PC-3 (cell line): ENCODE results near the gene C7orf57. TPM values are rescaled to one million over a fixed set of nuclear protein-coding genes. Genes with fewer than 3 reads are reported as not detected.

Experiments
- ATAC-seq: fragments of 200-7000 bp; cut with Tn5 transposase; 2 replicates; pipeline ENCODE4 v1.9.1; 2020; ENCODE audit warnings: mild to moderate bottlenecking, moderate library complexity
- BruUV-seq: library from RNA; stranded (reverse); fragments of 400-500 nt; replicated peaks from 2 replicates; lab custom pipeline; 2021; lab: Mats Ljungman, UMichigan
- CTCF ChIA-PET: fragments of 300-600 bp; sonication (Branson Sonifier 250); formaldehyde crosslinking; loops from one replicate; lab custom pipeline; 2022; ENCODE audit warnings: antibody characterized with exemption; lab: Charles Lee
- POLR2A ChIA-PET: fragments of 300-600 bp; sonication (Branson Sonifier 250); formaldehyde crosslinking; loops from one replicate; lab custom pipeline; 2022; ENCODE audit warnings: antibody characterized with exemption; ENCODE audit not compliant: unreplicated experiment; lab: Charles Lee
- DNase-seq: peaks from one replicate; pipeline ENCODE4 v3.0.0-alpha.2; 2015
- H2AFZ ChIP-seq: fragments of 300-600 bp; sonication (generic); 2 replicates; pipeline ENCODE4 v1.6.0; 2016; ENCODE audit warnings: antibody characterized with exemption, low read length
- H3F3A ChIP-seq: fragments of 300-600 bp; sonication (generic); one replicate; pipeline ENCODE4 v1.6.0; 2017; ENCODE audit warnings: antibody characterized with exemption, low read length, control low read depth, mild to moderate bottlenecking; ENCODE audit not compliant: unreplicated experiment
- H3K27ac ChIP-seq: fragments of 300-600 bp; sonication (generic); 2 replicates; pipeline ENCODE4 v1.5.1; 2016; ENCODE audit warnings: mild to moderate bottlenecking, low read length
- H3K27me3 ChIP-seq: fragments of 300-600 bp; sonication (generic); 2 replicates; pipeline ENCODE4 v1.6.1; 2016; ENCODE audit warnings: low read length, mixed read lengths
- H3K36me3 ChIP-seq: fragments of 300-600 bp; sonication (generic); 2 replicates; pipeline ENCODE4 v1.6.1; 2016; ENCODE audit warnings: low read depth, mixed run types, low read length, mixed read lengths
- H3K4me1 ChIP-seq: fragments of 300-600 bp; sonication (generic); 2 replicates; pipeline ENCODE4 v1.5.1; 2016; ENCODE audit warnings: low read length; ENCODE audit not compliant: insufficient read depth
- H3K4me2 ChIP-seq: fragments of 300-600 bp; sonication (generic); 2 replicates; pipeline ENCODE4 v1.6.0; 2016; ENCODE audit warnings: low read length
- H3K4me3 ChIP-seq: fragments of 300-600 bp; sonication (generic); 2 replicates; pipeline ENCODE4 v1.5.1; 2016; ENCODE audit warnings: mild to moderate bottlenecking, low read length, mixed read lengths
- H3K79me2 ChIP-seq: fragments of 300-600 bp; sonication (generic); 2 replicates; pipeline ENCODE4 v1.6.1; 2017; ENCODE audit warnings: low read length, mixed read lengths
- H3K9ac ChIP-seq: fragments of 300-600 bp; sonication (generic); 2 replicates; pipeline ENCODE4 v1.6.0; 2016; ENCODE audit warnings: mild to moderate bottlenecking, low read length
- H3K9me2 ChIP-seq: fragments of 300-600 bp; sonication (generic); replicated peaks from 2 replicates; pipeline ENCODE4 v1.6.1; 2016; ENCODE audit warnings: mixed run types, low read length, mixed read lengths
- H3K9me3 ChIP-seq: fragments of 300-600 bp; sonication (generic); 2 replicates; pipeline ENCODE4 v1.6.1; 2016; ENCODE audit warnings: low read length, mixed read lengths
- H4K20me1 ChIP-seq: fragments of 300-600 bp; sonication (generic); 2 replicates; pipeline ENCODE4 v1.6.1; 2016; ENCODE audit warnings: low read length, mixed read lengths
- EZH2 ChIP-seq: fragments of 300-600 bp; sonication (generic); IDR thresholded peaks from one replicate; pipeline ENCODE4 v1.6.1; 2017; ENCODE audit warnings: antibody characterized with exemption, mild to moderate bottlenecking, low read length; ENCODE audit not compliant: unreplicated experiment
- EZH2phosphoT487 ChIP-seq: fragments of 300-600 bp; sonication (generic); IDR thresholded peaks from 2 replicates; pipeline ENCODE4 v1.6.1; 2018; ENCODE audit warnings: mild to moderate bottlenecking, antibody characterized with exemption, low read length, borderline replicate concordance
- intact Hi-C: fragments of 100-400 bp; cut with micrococcal nuclease; formaldehyde crosslinking; loops from 2 replicates; pipeline ENCODE4 v1.9.0; 2023
- total RNA-seq: library from RNA; depleted of rRNA; stranded (reverse); fragments of >200 nt; gene quantifications from 2 replicates; pipeline ENCODE4 v1.2.3, GENCODE V29; 2014
- TF ChIP-seq, protein P1 (sequence below): fragments of 300-600 bp; sonication (generic); conservative IDR thresholded peaks from 2 replicates; pipeline ENCODE4 v1.5.1; 2017; ENCODE audit warnings: antibody characterized with exemption, low read depth, mild to moderate bottlenecking, low read length

Gene C7orf57
- total RNA-seq, 1 experiment from 2014 or later: 0.15 TPM

DNA sequence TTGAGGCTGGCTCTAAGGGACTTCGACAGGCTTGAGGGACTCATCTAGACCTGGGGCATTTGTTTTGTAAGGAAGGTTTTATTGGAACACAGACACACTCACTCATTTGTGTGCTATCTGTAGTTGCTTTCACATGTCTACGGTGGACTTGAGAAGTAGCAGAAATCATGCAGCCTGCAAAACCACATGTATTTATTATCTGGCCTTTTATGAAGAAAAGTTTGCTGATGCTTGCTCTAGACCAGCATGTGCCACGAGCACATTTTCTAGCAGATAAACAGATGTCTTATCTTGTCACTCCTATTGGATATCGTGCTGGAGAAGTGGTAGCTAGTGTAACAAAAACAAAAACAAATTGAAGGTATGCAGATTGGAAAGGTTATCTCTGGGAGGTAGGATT is 63.5 kb downstream of the C7orf57 start:
- CTCF ChIA-PET: no interaction called here
- no TSS peak for BruUV-seq
- ATAC-seq (no peak), DNase-seq (no peak)
- no peak overlapping the region for H3K4me3 ChIP-seq
- peaks cover 64% of the 10 kb centered on the region for H3K36me3 ChIP-seq
- H3K9me3 ChIP-seq: no peaks in the 10 kb centered on the region
- intact Hi-C loops: no loop called here
- POLR2A ChIA-PET: no interaction called here
- peaks cover 15% of the 10 kb centered on the region for H3K4me1 ChIP-seq
- H2AFZ ChIP-seq: no peak overlapping the region
- no peaks in the 10 kb centered on the region for H3K79me2 ChIP-seq
- no peak overlapping the region for H3K9ac ChIP-seq
- H3F3A ChIP-seq: no peaks in the 10 kb centered on the region
- H3K27me3 ChIP-seq: no peaks in the 10 kb centered on the region
- H4K20me1 ChIP-seq: 0 out of 2 replicates have a peak, but pooled peaks cover 3% of the 10 kb centered on the region
- H3K27ac ChIP-seq: no peak overlapping the region
- no peaks in the 10 kb centered on the region for H3K9me2 ChIP-seq
- no peak for TF ChIP-seq EZH2
- TF ChIP-seq, protein P1, sequence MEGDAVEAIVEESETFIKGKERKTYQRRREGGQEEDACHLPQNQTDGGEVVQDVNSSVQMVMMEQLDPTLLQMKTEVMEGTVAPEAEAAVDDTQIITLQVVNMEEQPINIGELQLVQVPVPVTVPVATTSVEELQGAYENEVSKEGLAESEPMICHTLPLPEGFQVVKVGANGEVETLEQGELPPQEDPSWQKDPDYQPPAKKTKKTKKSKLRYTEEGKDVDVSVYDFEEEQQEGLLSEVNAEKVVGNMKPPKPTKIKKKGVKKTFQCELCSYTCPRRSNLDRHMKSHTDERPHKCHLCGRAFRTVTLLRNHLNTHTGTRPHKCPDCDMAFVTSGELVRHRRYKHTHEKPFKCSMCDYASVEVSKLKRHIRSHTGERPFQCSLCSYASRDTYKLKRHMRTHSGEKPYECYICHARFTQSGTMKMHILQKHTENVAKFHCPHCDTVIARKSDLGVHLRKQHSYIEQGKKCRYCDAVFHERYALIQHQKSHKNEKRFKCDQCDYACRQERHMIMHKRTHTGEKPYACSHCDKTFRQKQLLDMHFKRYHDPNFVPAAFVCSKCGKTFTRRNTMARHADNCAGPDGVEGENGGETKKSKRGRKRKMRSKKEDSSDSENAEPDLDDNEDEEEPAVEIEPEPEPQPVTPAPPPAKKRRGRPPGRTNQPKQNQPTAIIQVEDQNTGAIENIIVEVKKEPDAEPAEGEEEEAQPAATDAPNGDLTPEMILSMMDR: no peak
- no peak for TF ChIP-seq EZH2phosphoT487
- H3K4me2 ChIP-seq: no peak overlapping the region

DNA sequence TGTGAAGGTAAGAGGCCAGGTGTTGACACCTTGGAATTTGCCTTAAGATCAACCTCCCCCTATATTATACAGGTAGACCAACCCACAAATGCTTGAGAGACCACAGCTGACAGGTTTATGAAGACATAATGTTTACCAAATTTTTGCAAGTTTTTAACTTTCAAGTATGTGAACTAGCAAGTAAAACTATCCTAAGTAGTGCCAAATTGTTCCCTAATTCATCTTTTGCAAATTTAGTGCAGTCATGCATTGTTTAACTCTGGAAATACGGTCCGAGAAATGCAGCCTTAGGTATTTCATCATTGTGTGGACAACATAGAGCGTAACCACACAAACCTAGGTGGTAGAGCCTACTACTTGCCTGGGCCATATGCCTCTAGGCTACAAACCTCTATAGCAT is 64.4 kb downstream of the C7orf57 start:
- BruUV-seq: no TSS peak
- Histone ChIP-seq H2AFZ (no peak overlapping the region), H3K9me3 (no peaks in the 10 kb centered on the region), H3F3A (no peaks in the 10 kb centered on the region), H3K4me1 (peaks cover 8% of the 10 kb centered on the region), H3K36me3 (peaks cover 63% of the 10 kb centered on the region), H4K20me1 (0 out of 2 replicates have a peak, but pooled peaks cover 3% of the 10 kb centered on the region), H3K9ac (no peak overlapping the region), H3K27ac (no peak overlapping the region), H3K4me3 (no peak overlapping the region), H3K27me3 (no peaks in the 10 kb centered on the region), H3K4me2 (no peak overlapping the region), H3K9me2 (no peaks in the 10 kb centered on the region), H3K79me2 (no peaks in the 10 kb centered on the region)
- POLR2A ChIA-PET: no interaction called here
- intact Hi-C loops: no loop called here
- ATAC-seq (no peak), DNase-seq (no peak)
- CTCF ChIA-PET: no interaction called here
- TF ChIP-seq EZH2 (no peak), EZH2phosphoT487 (no peak)
- TF ChIP-seq, protein P1: no peak

DNA sequence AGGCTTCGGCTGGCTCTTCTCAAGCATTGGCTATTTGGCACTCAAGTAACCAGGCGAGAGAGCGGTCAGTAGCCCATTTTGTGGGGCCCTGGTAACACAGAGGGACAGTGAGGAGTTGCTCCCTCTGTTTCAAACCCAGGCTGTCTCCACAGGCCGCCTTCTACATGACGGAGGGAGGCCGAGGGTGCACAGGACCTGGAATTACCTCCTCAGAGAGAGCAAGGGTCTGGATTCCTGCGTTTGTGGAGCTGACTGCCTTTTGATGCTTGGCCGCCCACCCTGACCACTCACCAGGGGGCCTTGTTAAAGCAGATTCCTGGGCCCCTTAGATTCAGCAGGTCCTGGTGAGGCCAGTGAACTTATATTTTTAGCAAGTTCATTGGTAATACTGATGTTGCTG is 66.0 kb downstream of the C7orf57 start:
- H3K9me2 ChIP-seq: no peaks in the 10 kb centered on the region
- no peak for TF ChIP-seq EZH2
- TF ChIP-seq EZH2phosphoT487: no peak
- TF ChIP-seq, protein P1: no peak
- no peaks in the 10 kb centered on the region for H3K9me3 ChIP-seq
- no peak overlapping the region for H3K4me2 ChIP-seq
- no peaks in the 10 kb centered on the region for H3F3A ChIP-seq
- ChIA-PET CTCF (no interaction called here), POLR2A (no interaction called here)
- H3K27ac ChIP-seq: no peak overlapping the region
- BruUV-seq: no TSS peak
- intact Hi-C loops: no loop called here
- H2AFZ ChIP-seq: no peak overlapping the region
- no peaks in the 10 kb centered on the region for H3K79me2 ChIP-seq
- no peak for ATAC-seq
- H3K4me1 ChIP-seq: no peaks in the 10 kb centered on the region
- no peak overlapping the region for H3K4me3 ChIP-seq
- no peak for DNase-seq
- no peaks in the 10 kb centered on the region for H3K27me3 ChIP-seq
- no peak overlapping the region for H3K9ac ChIP-seq
- 0 out of 2 replicates have a peak, but pooled peaks cover 3% of the 10 kb centered on the region for H4K20me1 ChIP-seq
- H3K36me3 ChIP-seq: peaks cover 54% of the 10 kb centered on the region
